WTC11 (cell line): ENCODE measurements around the gene NPPA. TPM values are rescaled to one million over a fixed set of nuclear protein-coding genes. Genes with fewer than 3 reads are reported as not detected.

Source experiments
- ARID4B ChIP-seq: sonication (generic); formaldehyde crosslinking; IDR thresholded peaks from 2 replicates; pipeline ENCODE4 v1.8.0; 2023; ENCODE audit warnings: missing genetic modification reagents, mild to moderate bottlenecking, borderline replicate concordance
- FOXK1 ChIP-seq: sonication (generic); formaldehyde crosslinking; IDR thresholded peaks from 2 replicates; pipeline ENCODE4 v1.8.0; 2022; ENCODE audit warnings: mild to moderate bottlenecking, moderate library complexity, missing genetic modification reagents
- GTF2I ChIP-seq: fragments of 250-450 bp; sonication (Bioruptor Pico); conservative IDR thresholded peaks from 2 replicates; pipeline ENCODE4 v1.4.0; 2021; ENCODE audit warnings: mild to moderate bottlenecking
- MYBL2 ChIP-seq: sonication (generic); formaldehyde crosslinking; IDR thresholded peaks from 2 replicates; pipeline ENCODE4 v1.8.1; 2023; ENCODE audit warnings: mild to moderate bottlenecking, moderate library complexity, missing genetic modification reagents
- NFE2L1 ChIP-seq: sonication (generic); formaldehyde crosslinking; IDR thresholded peaks from 2 replicates; pipeline ENCODE4 v1.8.1; 2023; ENCODE audit warnings: missing genetic modification reagents
- NR1H2 ChIP-seq: sonication (generic); formaldehyde crosslinking; IDR thresholded peaks from 2 replicates; pipeline ENCODE4 v1.9.0; 2021; ENCODE audit warnings: mild to moderate bottlenecking, moderate library complexity, missing genetic modification reagents
- SMAD3 ChIP-seq: sonication (generic); formaldehyde crosslinking; IDR thresholded peaks from 2 replicates; pipeline ENCODE4 v1.8.0; 2022; ENCODE audit warnings: missing genetic modification reagents, mild to moderate bottlenecking, borderline replicate concordance
- SMAD4 ChIP-seq: sonication (generic); formaldehyde crosslinking; IDR thresholded peaks from 2 replicates; pipeline ENCODE4 v1.8.0; 2022; ENCODE audit warnings: mild to moderate bottlenecking, missing genetic modification reagents
- TEAD4 ChIP-seq: sonication (generic); formaldehyde crosslinking; IDR thresholded peaks from 2 replicates; pipeline ENCODE4 v1.8.0; 2022; ENCODE audit warnings: mild to moderate bottlenecking, missing genetic modification reagents
- ZBTB21 ChIP-seq: sonication (generic); formaldehyde crosslinking; IDR thresholded peaks from 2 replicates; pipeline ENCODE4 v1.8.1; 2023; ENCODE audit warnings: mild to moderate bottlenecking, missing genetic modification reagents, borderline replicate concordance
- total RNA-seq: library from RNA; stranded (reverse); gene quantifications from 3 replicates; pipeline ENCODE4 v1.2.3, GENCODE V29; 2021
- TF ChIP-seq, protein P1 (sequence below): sonication (generic); formaldehyde crosslinking; IDR thresholded peaks from 2 replicates; pipeline ENCODE4 v1.8.0; 2022; ENCODE audit warnings: missing genetic modification reagents
- TF ChIP-seq, protein P2 (sequence below): sonication (generic); formaldehyde crosslinking; IDR thresholded peaks from 2 replicates; pipeline ENCODE4 v1.8.1; 2022; ENCODE audit warnings: mild to moderate bottlenecking, missing genetic modification reagents, moderate library complexity, borderline replicate concordance
- TF ChIP-seq, protein P3 (sequence below): sonication (generic); formaldehyde crosslinking; IDR thresholded peaks from 2 replicates; pipeline ENCODE4 v1.8.1; 2022; ENCODE audit warnings: low read depth, missing genetic modification reagents, borderline replicate concordance
- TF ChIP-seq, protein P4 (sequence below): sonication (generic); formaldehyde crosslinking; IDR thresholded peaks from 2 replicates; pipeline ENCODE4 v1.8.1; 2022; ENCODE audit warnings: low read depth, mild to moderate bottlenecking, moderate library complexity, missing genetic modification reagents, borderline replicate concordance
- TF ChIP-seq, protein P5 (sequence below): sonication (generic); formaldehyde crosslinking; IDR thresholded peaks from 2 replicates; pipeline ENCODE4 v1.8.1; 2023; ENCODE audit warnings: mild to moderate bottlenecking, missing genetic modification reagents

NPPA gene
- total RNA-seq, 1 experiment from 2014 or later: not detected

- TF ChIP-seq, protein P1, sequence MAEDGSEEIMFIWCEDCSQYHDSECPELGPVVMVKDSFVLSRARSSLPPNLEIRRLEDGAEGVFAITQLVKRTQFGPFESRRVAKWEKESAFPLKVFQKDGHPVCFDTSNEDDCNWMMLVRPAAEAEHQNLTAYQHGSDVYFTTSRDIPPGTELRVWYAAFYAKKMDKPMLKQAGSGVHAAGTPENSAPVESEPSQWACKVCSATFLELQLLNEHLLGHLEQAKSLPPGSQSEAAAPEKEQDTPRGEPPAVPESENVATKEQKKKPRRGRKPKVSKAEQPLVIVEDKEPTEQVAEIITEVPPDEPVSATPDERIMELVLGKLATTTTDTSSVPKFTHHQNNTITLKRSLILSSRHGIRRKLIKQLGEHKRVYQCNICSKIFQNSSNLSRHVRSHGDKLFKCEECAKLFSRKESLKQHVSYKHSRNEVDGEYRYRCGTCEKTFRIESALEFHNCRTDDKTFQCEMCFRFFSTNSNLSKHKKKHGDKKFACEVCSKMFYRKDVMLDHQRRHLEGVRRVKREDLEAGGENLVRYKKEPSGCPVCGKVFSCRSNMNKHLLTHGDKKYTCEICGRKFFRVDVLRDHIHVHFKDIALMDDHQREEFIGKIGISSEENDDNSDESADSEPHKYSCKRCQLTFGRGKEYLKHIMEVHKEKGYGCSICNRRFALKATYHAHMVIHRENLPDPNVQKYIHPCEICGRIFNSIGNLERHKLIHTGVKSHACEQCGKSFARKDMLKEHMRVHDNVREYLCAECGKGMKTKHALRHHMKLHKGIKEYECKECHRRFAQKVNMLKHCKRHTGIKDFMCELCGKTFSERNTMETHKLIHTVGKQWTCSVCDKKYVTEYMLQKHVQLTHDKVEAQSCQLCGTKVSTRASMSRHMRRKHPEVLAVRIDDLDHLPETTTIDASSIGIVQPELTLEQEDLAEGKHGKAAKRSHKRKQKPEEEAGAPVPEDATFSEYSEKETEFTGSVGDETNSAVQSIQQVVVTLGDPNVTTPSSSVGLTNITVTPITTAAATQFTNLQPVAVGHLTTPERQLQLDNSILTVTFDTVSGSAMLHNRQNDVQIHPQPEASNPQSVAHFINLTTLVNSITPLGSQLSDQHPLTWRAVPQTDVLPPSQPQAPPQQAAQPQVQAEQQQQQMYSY (CRISPR knock-in tag): 0 out of 2 replicates have a peak, but pooled peaks have one; percentile 28
- TF ChIP-seq, protein P2, sequence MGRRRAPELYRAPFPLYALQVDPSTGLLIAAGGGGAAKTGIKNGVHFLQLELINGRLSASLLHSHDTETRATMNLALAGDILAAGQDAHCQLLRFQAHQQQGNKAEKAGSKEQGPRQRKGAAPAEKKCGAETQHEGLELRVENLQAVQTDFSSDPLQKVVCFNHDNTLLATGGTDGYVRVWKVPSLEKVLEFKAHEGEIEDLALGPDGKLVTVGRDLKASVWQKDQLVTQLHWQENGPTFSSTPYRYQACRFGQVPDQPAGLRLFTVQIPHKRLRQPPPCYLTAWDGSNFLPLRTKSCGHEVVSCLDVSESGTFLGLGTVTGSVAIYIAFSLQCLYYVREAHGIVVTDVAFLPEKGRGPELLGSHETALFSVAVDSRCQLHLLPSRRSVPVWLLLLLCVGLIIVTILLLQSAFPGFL (CRISPR knock-in tag): peak; percentile 93; the same call in 1 of the 2 replicates
- peak; percentile 91 for TF ChIP-seq NFE2L1 (CRISPR knock-in tag)
- peak; percentile 73; the same call in 1 of the 2 replicates for TF ChIP-seq NR1H2 (CRISPR knock-in tag)
- peak; percentile 99 for TF ChIP-seq ARID4B (CRISPR knock-in tag)
- TF ChIP-seq MYBL2 (CRISPR knock-in tag): peak; percentile 90
- TF ChIP-seq, protein P3, sequence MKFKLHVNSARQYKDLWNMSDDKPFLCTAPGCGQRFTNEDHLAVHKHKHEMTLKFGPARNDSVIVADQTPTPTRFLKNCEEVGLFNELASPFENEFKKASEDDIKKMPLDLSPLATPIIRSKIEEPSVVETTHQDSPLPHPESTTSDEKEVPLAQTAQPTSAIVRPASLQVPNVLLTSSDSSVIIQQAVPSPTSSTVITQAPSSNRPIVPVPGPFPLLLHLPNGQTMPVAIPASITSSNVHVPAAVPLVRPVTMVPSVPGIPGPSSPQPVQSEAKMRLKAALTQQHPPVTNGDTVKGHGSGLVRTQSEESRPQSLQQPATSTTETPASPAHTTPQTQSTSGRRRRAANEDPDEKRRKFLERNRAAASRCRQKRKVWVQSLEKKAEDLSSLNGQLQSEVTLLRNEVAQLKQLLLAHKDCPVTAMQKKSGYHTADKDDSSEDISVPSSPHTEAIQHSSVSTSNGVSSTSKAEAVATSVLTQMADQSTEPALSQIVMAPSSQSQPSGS (CRISPR knock-in tag): no peak
- TF ChIP-seq SMAD4: peak; percentile 94
- TF ChIP-seq TEAD4 (CRISPR knock-in tag): peak; percentile 92
- TF ChIP-seq FOXK1 (CRISPR knock-in tag): peak; percentile 88; the same call in 1 of the 2 replicates
- peak; percentile 92; the same call in 1 of the 2 replicates for TF ChIP-seq SMAD3 (CRISPR knock-in tag)
- TF ChIP-seq GTF2I (CRISPR knock-in tag): no peak
- TF ChIP-seq, protein P4, sequence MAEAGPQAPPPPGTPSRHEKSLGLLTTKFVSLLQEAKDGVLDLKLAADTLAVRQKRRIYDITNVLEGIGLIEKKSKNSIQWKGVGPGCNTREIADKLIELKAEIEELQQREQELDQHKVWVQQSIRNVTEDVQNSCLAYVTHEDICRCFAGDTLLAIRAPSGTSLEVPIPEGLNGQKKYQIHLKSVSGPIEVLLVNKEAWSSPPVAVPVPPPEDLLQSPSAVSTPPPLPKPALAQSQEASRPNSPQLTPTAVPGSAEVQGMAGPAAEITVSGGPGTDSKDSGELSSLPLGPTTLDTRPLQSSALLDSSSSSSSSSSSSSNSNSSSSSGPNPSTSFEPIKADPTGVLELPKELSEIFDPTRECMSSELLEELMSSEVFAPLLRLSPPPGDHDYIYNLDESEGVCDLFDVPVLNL (CRISPR knock-in tag): peak; percentile 77; the same call in 1 of the 2 replicates
- TF ChIP-seq ZBTB21 (CRISPR knock-in tag): no peak; the same call in 1 of the 2 replicates
- TF ChIP-seq, protein P5, sequence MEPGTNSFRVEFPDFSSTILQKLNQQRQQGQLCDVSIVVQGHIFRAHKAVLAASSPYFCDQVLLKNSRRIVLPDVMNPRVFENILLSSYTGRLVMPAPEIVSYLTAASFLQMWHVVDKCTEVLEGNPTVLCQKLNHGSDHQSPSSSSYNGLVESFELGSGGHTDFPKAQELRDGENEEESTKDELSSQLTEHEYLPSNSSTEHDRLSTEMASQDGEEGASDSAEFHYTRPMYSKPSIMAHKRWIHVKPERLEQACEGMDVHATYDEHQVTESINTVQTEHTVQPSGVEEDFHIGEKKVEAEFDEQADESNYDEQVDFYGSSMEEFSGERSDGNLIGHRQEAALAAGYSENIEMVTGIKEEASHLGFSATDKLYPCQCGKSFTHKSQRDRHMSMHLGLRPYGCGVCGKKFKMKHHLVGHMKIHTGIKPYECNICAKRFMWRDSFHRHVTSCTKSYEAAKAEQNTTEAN: peak; percentile 89
Measured at GRCh38 chr1:11858968-11859871, 11.6 kb upstream of the NPPA start (continued).
